ENCODE measurements around the gene USP50.

Gene USP50

GRCh38 chr15:50513001-50513400 is 33.5 kb downstream of the USP50 start (continued):
- TF ChIP-seq TSHZ2 (CRISPR knock-in tag; IDR thresholded peaks at IDR 0.05): no peak

GRCh38 chr15:50506121-50506520 is 40.3 kb downstream of the USP50 start:
- TF ChIP-seq ZNF70 (CRISPR knock-in tag; IDR thresholded peaks at IDR 0.05) (no peak), GLIS3 (CRISPR knock-in tag; IDR thresholded peaks at IDR 0.05) (no peak), ZFP3 (CRISPR knock-in tag; IDR thresholded peaks at IDR 0.05) (no peak), CREB5 (CRISPR knock-in tag; IDR thresholded peaks at IDR 0.05; ENCODE audit: low read depth) (no peak), ZNF565 (CRISPR knock-in tag; conservative IDR thresholded peaks at IDR 0.05; ENCODE audit: low read depth) (no peak), ARNTL (CRISPR knock-in tag; IDR thresholded peaks at IDR 0.05; ENCODE audit: borderline replicate concordance, low read depth) (no peak), CSDC2 (CRISPR knock-in tag; IDR thresholded peaks at IDR 0.05) (no peak), ZFP30 (CRISPR knock-in tag; IDR thresholded peaks at IDR 0.05) (no peak), ISL1 (CRISPR knock-in tag; IDR thresholded peaks at IDR 0.05) (no peak), SNAI2 (CRISPR knock-in tag; IDR thresholded peaks at IDR 0.05) (no peak), TOX (CRISPR knock-in tag; IDR thresholded peaks at IDR 0.05; ENCODE audit: borderline replicate concordance) (no peak), RARB (CRISPR knock-in tag; IDR thresholded peaks at IDR 0.05) (no peak), POU6F1 (CRISPR knock-in tag; IDR thresholded peaks at IDR 0.05; ENCODE audit: borderline replicate concordance, low read depth) (no peak), PPARA (CRISPR knock-in tag; IDR thresholded peaks at IDR 0.05; ENCODE audit: borderline replicate concordance) (no peak), TCF4 (CRISPR knock-in tag; IDR thresholded peaks at IDR 0.05; ENCODE audit: borderline replicate concordance) (no peak), ESRRG (CRISPR knock-in tag; IDR thresholded peaks at IDR 0.05) (no peak), PATZ1 (CRISPR knock-in tag; IDR thresholded peaks at IDR 0.05; ENCODE audit: borderline replicate concordance) (no peak), ZC3H10 (CRISPR knock-in tag; IDR thresholded peaks at IDR 0.05) (no peak), BACH2 (CRISPR knock-in tag; IDR thresholded peaks at IDR 0.05; ENCODE audit: borderline replicate concordance) (no peak), OSR1 (CRISPR knock-in tag; IDR thresholded peaks at IDR 0.05) (no peak)
- no peak; the same call in 2 of the 3 replicates for ATAC-seq

- ATAC-seq: peak; percentile 28; the same call in 1 of the 3 replicates
These were observed 40.8 kb downstream of the USP50 start for GRCh38 chr15:50505656-50506055.

- TF ChIP-seq RARB (CRISPR knock-in tag; IDR thresholded peaks at IDR 0.05) (no peak), ZNF8 (CRISPR knock-in tag; IDR thresholded peaks at IDR 0.05) (no peak), ZNF70 (CRISPR knock-in tag; IDR thresholded peaks at IDR 0.05) (no peak), CSDC2 (CRISPR knock-in tag; IDR thresholded peaks at IDR 0.05) (no peak), CSRNP3 (CRISPR knock-in tag; IDR thresholded peaks at IDR 0.05) (no peak), PPARA (CRISPR knock-in tag; IDR thresholded peaks at IDR 0.05; ENCODE audit: borderline replicate concordance) (no peak), TSHZ2 (CRISPR knock-in tag; IDR thresholded peaks at IDR 0.05) (no peak), ISL1 (CRISPR knock-in tag; IDR thresholded peaks at IDR 0.05) (no peak)
- ATAC-seq: no peak
These were observed 43.3 kb downstream of the USP50 start for GRCh38 chr15:50503144-50503543.
